Stimulated activated CD4-positive, alpha-beta T cell treated with anti-CD3 and anti-CD28 coated beads, Interleukin-4, amount 100 ng/mL, for 1 hour (primary cell): ENCODE measurements around the gene RPL3.

Experiments used
- DNase-seq: peaks from one replicate; pipeline ENCODE4 v3.0.0-alpha.2; 2020

RPL3 gene

GRCh38 chr22:39297490-39298240 is 21.8 kb downstream of the RPL3 start:
- DNase-seq: no peak

DNA sequence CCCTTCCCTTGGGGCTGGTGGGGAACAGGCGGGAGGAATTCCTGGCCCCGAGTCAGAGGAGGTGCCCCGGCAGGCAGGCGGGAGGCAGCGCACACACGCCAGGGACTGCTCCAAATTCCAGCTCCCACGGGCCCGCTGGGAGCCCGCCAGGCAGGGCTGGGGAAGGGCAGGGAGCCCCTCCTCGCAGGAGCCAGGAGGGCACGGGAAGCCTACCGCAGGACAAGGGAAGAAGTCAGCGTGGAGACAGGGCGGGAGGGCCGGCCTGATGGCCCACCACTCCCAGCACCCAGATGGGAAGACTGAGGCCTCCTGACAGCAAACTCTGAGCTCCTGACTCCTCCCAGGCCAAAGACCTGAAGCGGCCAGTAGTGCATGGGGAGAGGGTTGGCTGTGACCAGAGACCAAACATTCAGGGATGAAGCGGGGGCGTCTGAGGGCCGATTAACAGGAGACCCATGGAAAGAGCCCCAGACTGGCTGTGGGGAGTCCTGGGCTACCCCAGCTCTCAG is 22.4 kb downstream of the RPL3 start:
- DNase-seq: no peak

DNA sequence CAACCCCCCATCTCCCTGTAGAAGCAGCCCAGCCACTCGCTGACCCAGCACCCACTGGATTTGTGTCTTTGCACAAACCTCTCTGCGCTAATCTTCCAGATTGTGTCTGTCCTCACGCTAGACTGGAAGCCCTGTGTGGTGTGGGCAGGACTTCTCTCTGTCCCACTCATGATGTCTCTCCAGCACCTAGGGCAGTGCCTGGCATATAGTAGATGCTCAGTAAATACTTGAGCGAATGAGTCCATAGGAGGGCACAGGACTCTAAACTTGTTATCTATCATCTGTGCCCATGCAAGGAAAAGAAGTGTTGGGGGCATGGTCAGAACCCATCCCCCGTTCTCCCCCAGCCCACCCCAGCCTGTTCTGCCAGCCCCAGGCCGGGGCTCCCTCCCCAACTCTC is 22.9 kb downstream of the RPL3 start:
- no peak for DNase-seq

- no peak for DNase-seq
These were observed 24.6 kb downstream of the RPL3 start for GRCh38 chr22:39294571-39295468.

- DNase-seq: no peak
These were observed 25.6 kb downstream of the RPL3 start for GRCh38 chr22:39293766-39294368.

DNA sequence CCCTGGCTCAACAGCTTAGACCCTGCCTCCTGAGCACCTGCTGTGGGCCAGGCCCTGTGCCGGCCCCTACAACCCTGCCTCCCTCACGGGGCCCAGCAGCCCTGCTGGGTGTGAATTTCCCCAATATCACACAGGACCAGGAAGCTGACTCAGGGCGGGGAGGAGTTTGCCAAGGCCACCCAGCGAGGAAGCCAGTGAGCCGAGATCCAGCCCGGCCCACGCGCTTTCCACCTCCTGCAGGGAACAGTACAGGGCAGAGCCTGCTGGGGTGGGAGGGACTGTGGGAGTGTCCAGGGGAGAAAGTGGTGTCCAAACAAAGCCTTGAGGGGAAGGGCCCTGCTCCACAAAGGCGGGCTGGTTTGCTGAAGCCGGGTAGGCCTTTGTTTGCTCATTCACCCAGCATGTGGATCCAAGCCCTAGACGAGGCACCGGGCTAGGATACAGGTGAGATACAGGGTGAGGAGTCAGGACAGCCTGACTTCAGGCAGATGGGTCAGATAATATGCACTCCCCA is 26.8 kb downstream of the RPL3 start:
- DNase-seq: no peak

- DNase-seq: no peak
These were observed 27.4 kb downstream of the RPL3 start for GRCh38 chr22:39292031-39292462.

- DNase-seq: no peak
These were observed 27.9 kb downstream of the RPL3 start for GRCh38 chr22:39291523-39291922.

DNA sequence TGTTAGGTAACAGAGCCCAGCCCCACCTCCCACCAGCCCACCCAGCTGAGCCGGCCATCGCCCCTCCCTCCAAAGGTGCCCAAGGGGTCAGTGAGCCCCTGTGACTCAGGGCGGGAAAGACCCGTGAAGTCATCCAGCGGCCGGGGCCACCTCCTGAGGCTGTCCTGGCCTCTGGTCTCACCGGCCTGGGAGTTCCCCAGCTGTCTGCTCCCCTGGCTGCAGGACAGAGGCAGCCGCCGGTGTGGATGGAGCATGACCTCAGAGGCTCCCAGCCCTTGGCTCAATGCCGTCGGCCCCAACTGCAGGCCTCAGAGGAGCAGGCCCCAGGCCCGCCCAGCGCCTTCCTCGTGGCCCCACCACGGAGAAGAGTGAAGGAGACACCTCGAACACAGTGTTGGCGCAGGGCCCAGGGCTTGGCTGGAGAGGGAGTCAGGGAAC is 28.7 kb downstream of the RPL3 start:
- DNase-seq: no peak

GRCh38 chr22:39289975-39290720 is 29.3 kb downstream of the RPL3 start:
- DNase-seq: no peak

DNA sequence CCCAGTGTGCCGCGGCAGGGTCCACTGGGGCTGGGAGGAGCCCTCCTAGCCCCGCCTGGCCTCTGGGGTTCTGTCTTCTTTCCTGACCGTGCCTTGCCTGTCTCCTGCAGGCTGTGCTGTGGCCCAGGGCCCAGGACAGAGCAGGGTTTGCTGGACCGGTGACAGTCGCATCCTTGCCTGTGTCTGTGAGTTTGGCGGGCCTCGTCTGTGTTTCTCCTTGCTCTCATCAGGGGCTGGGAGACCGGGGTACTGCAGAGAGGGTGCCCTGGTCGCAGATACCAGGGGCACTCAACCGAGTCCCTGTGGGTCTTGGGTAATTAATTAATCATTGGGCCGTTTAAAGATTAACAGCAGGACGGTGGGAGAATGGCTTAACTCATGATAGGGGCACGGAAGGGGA is 29.9 kb downstream of the RPL3 start:
- no peak for DNase-seq

DNA sequence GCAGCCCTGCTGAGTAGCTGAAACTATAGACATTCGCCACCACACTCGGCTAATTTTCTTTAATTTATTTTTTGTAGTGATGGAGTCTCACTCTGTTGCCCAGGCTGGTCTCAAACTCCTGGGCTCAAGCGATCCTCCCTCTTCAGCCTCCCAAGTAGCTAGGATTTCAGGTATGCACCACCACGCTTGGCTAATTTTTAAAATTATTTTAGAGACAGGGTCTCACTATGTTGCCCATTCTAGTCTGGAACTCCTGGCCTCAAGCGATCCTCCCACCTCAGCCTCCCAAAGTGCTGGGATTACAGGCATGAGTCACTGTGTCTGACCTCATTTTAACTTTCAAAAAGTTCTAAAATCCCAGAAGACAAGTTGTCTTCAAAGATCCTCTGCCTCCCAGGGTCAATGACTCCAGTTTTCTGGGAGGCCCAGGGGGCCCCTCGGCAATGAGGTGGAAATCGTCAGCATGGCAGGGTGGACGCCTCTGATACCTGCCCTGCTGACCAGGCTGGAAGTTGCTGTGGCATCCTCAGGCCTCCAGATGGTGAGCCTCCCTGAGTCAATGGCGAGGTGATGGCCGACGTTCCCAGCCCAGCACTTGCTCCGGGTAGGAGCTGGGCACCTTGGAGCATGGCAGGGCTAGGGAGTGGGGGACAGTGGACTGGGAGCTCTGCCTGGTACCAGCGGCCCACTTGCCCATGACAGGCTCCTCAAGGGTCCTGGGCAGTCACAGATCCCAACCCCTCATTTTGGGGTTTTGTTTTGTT is 31.1 kb downstream of the RPL3 start:
- DNase-seq: no peak

- DNase-seq: no peak
These were observed 32.2 kb downstream of the RPL3 start for GRCh38 chr22:39287076-39287725.

GRCh38 chr22:39284983-39285382 is 34.4 kb downstream of the RPL3 start:
- DNase-seq: no peak

GRCh38 chr22:39284142-39284980 is 35.1 kb downstream of the RPL3 start:
- no peak for DNase-seq

- no peak for DNase-seq
These were observed 35.9 kb downstream of the RPL3 start for GRCh38 chr22:39283322-39284141.

DNA sequence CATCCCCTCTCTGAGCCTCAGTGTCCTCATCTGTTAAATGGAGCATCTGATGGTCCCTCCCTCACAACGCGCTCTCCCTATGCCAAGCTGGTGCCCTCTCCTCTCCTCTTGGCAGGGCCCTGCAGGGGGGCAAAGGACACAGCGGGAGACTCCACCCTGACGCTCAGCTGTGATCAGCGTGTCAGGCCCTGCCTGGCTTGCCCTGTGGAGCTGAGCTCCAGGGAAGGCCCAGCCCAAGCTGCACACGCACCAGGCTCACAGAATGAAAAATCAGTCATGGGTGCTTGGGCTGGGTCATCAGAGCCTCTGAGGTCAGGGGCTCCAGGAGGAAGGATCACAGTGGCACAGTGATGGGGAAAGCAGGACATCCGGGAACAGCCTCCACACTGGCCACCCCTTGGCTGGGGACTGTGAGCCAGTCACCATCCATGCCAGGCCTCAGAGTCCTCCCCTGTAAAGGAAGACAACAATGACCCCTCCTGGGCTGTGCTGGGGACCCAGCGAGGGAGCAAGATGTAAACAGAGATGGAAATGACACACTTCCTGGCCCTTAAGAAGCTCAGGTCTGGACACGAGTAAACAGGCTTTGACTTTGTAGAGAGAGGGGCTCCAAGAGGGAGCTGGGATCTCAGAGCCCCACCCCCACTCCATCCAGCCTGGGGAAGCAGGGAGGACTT is 36.6 kb downstream of the RPL3 start:
- DNase-seq: no peak

DNA sequence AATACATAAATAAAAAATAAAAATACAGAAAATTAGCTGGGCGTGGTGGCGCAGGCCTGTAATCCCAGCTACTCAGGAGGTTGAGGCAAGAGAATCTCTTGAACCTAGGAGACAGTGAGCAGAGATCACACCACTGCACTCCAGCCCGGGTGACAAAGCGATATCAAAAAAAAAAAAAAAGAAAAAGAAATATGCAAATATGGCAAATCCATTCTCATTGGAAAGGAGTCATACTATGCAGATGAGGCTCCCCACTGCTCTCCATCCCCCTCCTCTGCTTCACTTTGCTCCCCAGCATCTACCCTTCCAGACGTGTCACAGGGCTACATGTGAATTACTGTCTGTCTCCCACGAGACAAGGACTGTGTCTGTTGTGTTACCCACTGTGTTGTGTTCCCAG is 38.3 kb downstream of the RPL3 start:
- DNase-seq: no peak

DNA sequence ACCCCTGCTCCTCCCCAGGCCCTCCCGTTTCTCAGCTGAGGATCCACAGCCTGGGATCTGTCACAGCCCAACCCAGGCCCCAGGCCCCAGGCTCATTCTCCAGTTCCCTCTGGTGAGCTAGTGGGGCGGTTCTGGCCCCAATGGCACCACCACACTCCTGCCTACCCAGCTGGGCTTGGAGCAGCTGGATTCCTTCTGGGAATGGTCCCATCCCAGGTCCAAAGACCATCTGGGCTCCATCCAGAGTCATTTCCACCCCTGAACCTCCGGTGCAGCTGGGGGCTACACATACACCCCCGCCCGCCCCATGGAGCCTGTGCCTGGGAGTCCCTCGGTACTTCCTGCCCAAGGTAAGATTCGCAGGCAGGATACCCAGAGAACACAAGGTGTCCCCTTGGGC is 39.2 kb downstream of the RPL3 start:
- DNase-seq: no peak
